ENCODE measurements around the gene KLHL21. TPM values are rescaled to one million over a fixed set of nuclear protein-coding genes. Genes with fewer than 3 reads are reported as not detected.
A peak's percentile ranks its signal among the peaks of the same experiment; 100 is the strongest.

The KLHL21 gene
- total and polyA plus RNA-seq, 9 of the 15 experiments (the other 6 are each of a cell fraction or from before 2014, with no cell fraction given): 2.1 to 42.1 (median 17.5) TPM

DNA sequence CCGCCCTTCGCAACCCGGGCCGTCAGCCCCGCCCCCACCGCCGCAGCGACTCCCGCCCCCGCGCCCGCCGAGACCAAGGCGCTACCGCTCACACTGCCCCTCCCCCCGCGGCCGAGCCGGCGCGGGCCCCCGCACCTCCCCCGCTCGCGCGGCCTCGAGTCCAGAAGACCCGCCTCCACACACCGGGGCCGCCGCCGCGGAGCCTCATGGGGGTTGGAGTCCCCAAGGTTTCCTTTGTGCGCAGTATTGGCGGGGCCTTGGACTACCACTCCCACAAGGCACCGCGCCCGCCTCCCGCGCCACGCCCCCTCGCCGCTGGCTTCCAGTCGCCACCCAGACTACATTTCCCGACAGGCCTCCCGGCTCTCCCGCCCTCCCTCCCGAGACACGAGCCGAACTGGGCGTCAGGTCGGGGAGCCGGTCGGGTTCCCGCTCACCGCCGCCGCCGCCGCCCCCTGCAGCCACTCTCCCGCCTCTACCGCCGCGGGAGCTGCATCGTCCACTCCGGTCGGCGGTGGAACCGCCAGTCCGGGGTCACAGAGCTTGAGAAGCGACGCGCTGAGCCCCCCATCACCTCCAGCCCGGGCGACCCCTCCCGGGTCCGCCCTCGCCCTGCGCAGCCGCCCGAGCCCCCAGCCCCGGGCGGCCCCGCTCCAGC lies 10.8 kb upstream of the KLHL21 start, which contains the start of gene PHF13 (continued):
- TF ChIP-seq MXI1 (IDR thresholded peaks at IDR 0.05; ENCODE audit: low read depth, low read length) (peak; percentile 38; the same call in 1 of the 2 replicates), POU5F1 (IDR thresholded peaks at IDR 0.05; ENCODE audit: borderline replicate concordance, low read depth, low read length, partially characterized antibody) (peak; percentile 84), ZBTB7A (IDR thresholded peaks at IDR 0.05; ENCODE audit: borderline replicate concordance, control insufficient read depth, low read depth, low read length) (peak; percentile 79; the same call in 1 of the 2 replicates), ZNF212 (CRISPR knock-in tag; IDR thresholded peaks at IDR 0.05) (no peak), ARID3B (CRISPR knock-in tag; IDR thresholded peaks at IDR 0.05; ENCODE audit: borderline replicate concordance) (0 out of 2 replicates have a peak, but pooled peaks have one; percentile 37), ZNF644 (tag; IDR thresholded peaks at IDR 0.05; ENCODE audit: low read depth) (peak; percentile 97), BCOR (IDR thresholded peaks at IDR 0.05) (no peak), SLC30A9 (CRISPR knock-in tag; IDR thresholded peaks at IDR 0.05) (no peak), SIX5 (IDR thresholded peaks at IDR 0.05; ENCODE audit: borderline replicate concordance in 1 of 2, insufficient read depth in 1 of 2, low read depth in 1 of 2, low read length in 2 of 2) (peak; percentile 93 to 95), CAMTA2 (CRISPR knock-in tag; conservative IDR thresholded peaks at IDR 0.05) (no peak), KDM2B (CRISPR knock-in tag; IDR thresholded peaks at IDR 0.05) (0 out of 2 replicates have a peak, but pooled peaks have one; percentile 49), CEBPZ (IDR thresholded peaks at IDR 0.05; ENCODE audit: borderline replicate concordance, low read depth, low read length) (no peak), PRDM10 (IDR thresholded peaks at IDR 0.05; ENCODE audit: partially characterized antibody) (no peak)
- TF ChIP-seq, protein P1, sequence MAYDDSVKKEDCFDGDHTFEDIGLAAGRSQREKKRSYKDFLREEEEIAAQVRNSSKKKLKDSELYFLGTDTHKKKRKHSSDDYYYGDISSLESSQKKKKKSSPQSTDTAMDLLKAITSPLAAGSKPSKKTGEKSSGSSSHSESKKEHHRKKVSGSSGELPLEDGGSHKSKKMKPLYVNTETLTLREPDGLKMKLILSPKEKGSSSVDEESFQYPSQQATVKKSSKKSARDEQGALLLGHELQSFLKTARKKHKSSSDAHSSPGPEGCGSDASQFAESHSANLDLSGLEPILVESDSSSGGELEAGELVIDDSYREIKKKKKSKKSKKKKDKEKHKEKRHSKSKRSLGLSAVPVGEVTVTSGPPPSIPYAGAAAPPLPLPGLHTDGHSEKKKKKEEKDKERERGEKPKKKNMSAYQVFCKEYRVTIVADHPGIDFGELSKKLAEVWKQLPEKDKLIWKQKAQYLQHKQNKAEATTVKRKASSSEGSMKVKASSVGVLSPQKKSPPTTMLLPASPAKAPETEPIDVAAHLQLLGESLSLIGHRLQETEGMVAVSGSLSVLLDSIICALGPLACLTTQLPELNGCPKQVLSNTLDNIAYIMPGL (CRISPR knock-in tag; IDR thresholded peaks at IDR 0.05): no peak
